PC-9 (cell line): Measurements from ENCODE around the gene GLUD2. TPM values are rescaled to one million over a fixed set of nuclear protein-coding genes. Genes with fewer than 3 reads are reported as not detected.
"Not testable (repeated sequence)": the region's sequence is repeated elsewhere in the genome, so short reads cannot be mapped to it uniquely, and the experiment has no call there.

Source experiments
- BruUV-seq: library from RNA; stranded (reverse); fragments of 400-500 nt; replicated peaks from 2 replicates; lab custom pipeline; 2021; lab: Mats Ljungman, UMichigan
- CTCF ChIA-PET: fragments of 300-600 bp; sonication (Branson Sonifier 250); formaldehyde crosslinking; loops from one replicate; lab custom pipeline; 2022; ENCODE audit warnings: antibody characterized with exemption; lab: Charles Lee
- POLR2A ChIA-PET: fragments of 300-600 bp; sonication (Branson Sonifier 250); formaldehyde crosslinking; loops from one replicate; lab custom pipeline; 2022; ENCODE audit warnings: antibody characterized with exemption; ENCODE audit not compliant: unreplicated experiment; lab: Charles Lee
- DNase-seq, 2 experiments: peaks; one replicate each; pipeline versions ENCODE4 v3.0.0 to v3.0.0-alpha.2; 2015 to 2022; ENCODE audit warnings: mixed read lengths in 1 of 2
- H2AFZ ChIP-seq: fragments of 200-600 bp; sonication (generic); 2 replicates; pipeline ENCODE4 v1.8.1; 2017; ENCODE audit warnings: antibody characterized with exemption
- H3F3A ChIP-seq: fragments of 200-600 bp; sonication (generic); 2 replicates; pipeline ENCODE4 v1.8.1; 2017; ENCODE audit warnings: antibody characterized with exemption, mild to moderate bottlenecking, low read depth; ENCODE audit not compliant: insufficient read depth
- H3K27ac ChIP-seq: fragments of 200-600 bp; sonication (generic); 2 replicates; pipeline ENCODE4 v1.6.1; 2016; ENCODE audit warnings: mixed run types
- H3K27me3 ChIP-seq: fragments of 200-600 bp; sonication (generic); 2 replicates; pipeline ENCODE4 v1.6.1; 2016; ENCODE audit warnings: low read depth, mixed run types; ENCODE audit not compliant: insufficient read depth
- H3K36me3 ChIP-seq: fragments of 200-600 bp; sonication (generic); 2 replicates; pipeline ENCODE4 v1.6.1; 2016; ENCODE audit warnings: low read depth, mixed run types
- H3K4me1 ChIP-seq: fragments of 200-600 bp; sonication (generic); replicated peaks from 2 replicates; pipeline ENCODE4 v1.6.1; 2016; ENCODE audit warnings: mixed run types; ENCODE audit not compliant: insufficient read depth
- H3K4me2 ChIP-seq: fragments of 200-600 bp; sonication (generic); 2 replicates; pipeline ENCODE4 v1.6.1; 2017; ENCODE audit warnings: mixed run types
- H3K4me3 ChIP-seq: fragments of 200-600 bp; sonication (generic); 2 replicates; pipeline ENCODE4 v1.6.1; 2016; ENCODE audit warnings: mixed run types
- H3K79me2 ChIP-seq: fragments of 200-600 bp; sonication (generic); 2 replicates; pipeline ENCODE4 v1.6.1; 2017; ENCODE audit warnings: low read depth, mixed run types
- H3K9me2 ChIP-seq: fragments of 200-600 bp; sonication (generic); 2 replicates; pipeline ENCODE4 v1.8.1; 2017; ENCODE audit warnings: mild to moderate bottlenecking; ENCODE audit not compliant: insufficient read depth
- H3K9me3 ChIP-seq: fragments of 200-600 bp; sonication (generic); 2 replicates; pipeline ENCODE4 v1.8.1; 2016; ENCODE audit warnings: low read depth; ENCODE audit not compliant: insufficient read depth
- H4K20me1 ChIP-seq: fragments of 200-600 bp; sonication (generic); 2 replicates; pipeline ENCODE4 v1.8.1; 2017; ENCODE audit not compliant: insufficient read depth
- EZH2 ChIP-seq: fragments of 200-600 bp; sonication (generic); IDR thresholded peaks from 2 replicates; pipeline ENCODE4 v1.8.0; 2017; ENCODE audit warnings: antibody characterized with exemption, low read depth
- intact Hi-C: fragments of 100-400 bp; cut with micrococcal nuclease; formaldehyde crosslinking; loops from one replicate; pipeline ENCODE4 v1.10.0; 2022; ENCODE audit not compliant: unreplicated experiment
- total RNA-seq: library from RNA; stranded (reverse); gene quantifications from 2 replicates; pipeline ENCODE4 v1.2.3, GENCODE V29; 2021
- TF ChIP-seq, protein P1 (sequence below): fragments of 200-600 bp; sonication (generic); conservative IDR thresholded peaks from 2 replicates; pipeline ENCODE4 v1.6.1; 2017; ENCODE audit warnings: mixed run types, antibody characterized with exemption, mild to moderate bottlenecking, moderate library complexity

GLUD2 gene
- total RNA-seq, 1 experiment from 2014 or later = not detected

DNA sequence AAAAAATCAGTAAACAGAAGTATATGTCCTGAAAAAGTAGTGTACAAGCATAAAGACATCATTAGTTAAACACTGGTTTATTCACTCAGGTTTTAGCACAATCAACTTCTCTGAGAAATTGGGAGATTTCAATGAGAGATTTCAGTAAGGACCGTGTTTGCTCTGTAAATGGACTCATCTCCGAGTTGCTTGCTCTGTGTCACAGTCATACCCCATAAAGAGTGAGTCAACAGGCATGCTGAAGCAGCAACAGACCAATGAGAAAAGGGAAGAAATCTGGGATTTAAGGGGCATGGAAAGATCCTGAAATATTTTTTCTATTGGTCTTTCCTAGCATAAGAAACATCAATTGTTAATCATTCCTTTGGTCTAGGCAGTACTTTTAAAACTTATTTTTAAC, 4.7 kb downstream of the GLUD2 start:
- no peak overlapping the region for H3K27ac ChIP-seq
- no peak overlapping the region for H3K4me3 ChIP-seq
- DNase-seq = no peak
- no peak for TF ChIP-seq EZH2
- TF ChIP-seq, protein P1, sequence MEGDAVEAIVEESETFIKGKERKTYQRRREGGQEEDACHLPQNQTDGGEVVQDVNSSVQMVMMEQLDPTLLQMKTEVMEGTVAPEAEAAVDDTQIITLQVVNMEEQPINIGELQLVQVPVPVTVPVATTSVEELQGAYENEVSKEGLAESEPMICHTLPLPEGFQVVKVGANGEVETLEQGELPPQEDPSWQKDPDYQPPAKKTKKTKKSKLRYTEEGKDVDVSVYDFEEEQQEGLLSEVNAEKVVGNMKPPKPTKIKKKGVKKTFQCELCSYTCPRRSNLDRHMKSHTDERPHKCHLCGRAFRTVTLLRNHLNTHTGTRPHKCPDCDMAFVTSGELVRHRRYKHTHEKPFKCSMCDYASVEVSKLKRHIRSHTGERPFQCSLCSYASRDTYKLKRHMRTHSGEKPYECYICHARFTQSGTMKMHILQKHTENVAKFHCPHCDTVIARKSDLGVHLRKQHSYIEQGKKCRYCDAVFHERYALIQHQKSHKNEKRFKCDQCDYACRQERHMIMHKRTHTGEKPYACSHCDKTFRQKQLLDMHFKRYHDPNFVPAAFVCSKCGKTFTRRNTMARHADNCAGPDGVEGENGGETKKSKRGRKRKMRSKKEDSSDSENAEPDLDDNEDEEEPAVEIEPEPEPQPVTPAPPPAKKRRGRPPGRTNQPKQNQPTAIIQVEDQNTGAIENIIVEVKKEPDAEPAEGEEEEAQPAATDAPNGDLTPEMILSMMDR = no peak
- no peaks in the 10 kb centered on the region for H3F3A ChIP-seq
- H3K27me3 ChIP-seq = no peaks in the 10 kb centered on the region
- no peak overlapping the region for H2AFZ ChIP-seq
- intact Hi-C loops = no loop called here
- CTCF ChIA-PET = no interaction called here
- H3K9me3 ChIP-seq = no peaks in the 10 kb centered on the region
- H4K20me1 ChIP-seq = no peaks in the 10 kb centered on the region
- no peaks in the 10 kb centered on the region for H3K36me3 ChIP-seq
- no peaks in the 10 kb centered on the region for H3K9me2 ChIP-seq
- POLR2A ChIA-PET = no interaction called here
- H3K4me2 ChIP-seq = no peak overlapping the region
- H3K4me1 ChIP-seq = no peaks in the 10 kb centered on the region
- H3K79me2 ChIP-seq = no peaks in the 10 kb centered on the region
- BruUV-seq = no TSS peak

DNA sequence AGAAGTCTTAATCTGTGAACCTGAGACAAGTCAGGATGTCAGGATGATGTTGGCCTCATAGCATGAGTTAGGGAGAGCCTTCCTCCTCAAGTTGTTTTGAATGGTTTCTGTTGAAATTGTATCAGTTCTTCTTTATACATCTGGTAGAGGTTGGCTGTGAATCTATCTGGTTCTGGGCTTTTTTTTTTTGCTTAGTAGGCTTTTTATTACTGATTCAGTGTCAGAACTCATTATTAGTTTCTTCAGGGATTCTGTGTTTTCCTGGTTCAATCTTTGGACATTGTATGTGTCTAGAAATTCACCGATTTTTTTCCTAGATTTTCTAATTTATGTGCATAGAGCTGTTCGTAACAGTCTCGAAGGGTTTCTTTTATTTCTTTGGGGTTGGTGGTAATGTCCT, 14.9 kb downstream of the GLUD2 start:
- no peak for DNase-seq
- no peak overlapping the region for H3K4me3 ChIP-seq
- BruUV-seq = no TSS peak
- no peaks in the 10 kb centered on the region for H4K20me1 ChIP-seq
- H3F3A ChIP-seq = no peaks in the 10 kb centered on the region
- intact Hi-C loops = no loop called here
- no peaks in the 10 kb centered on the region for H3K9me3 ChIP-seq
- H3K4me2 ChIP-seq = no peak overlapping the region
- ChIA-PET POLR2A (no interaction called here), CTCF (no interaction called here)
- no peak overlapping the region for H2AFZ ChIP-seq
- H3K9me2 ChIP-seq = no peaks in the 10 kb centered on the region
- H3K4me1 ChIP-seq = no peaks in the 10 kb centered on the region
- TF ChIP-seq EZH2 = no peak
- no peaks in the 10 kb centered on the region for H3K79me2 ChIP-seq
- H3K27ac ChIP-seq = no peak overlapping the region
- H3K27me3 ChIP-seq = no peaks in the 10 kb centered on the region
- H3K36me3 ChIP-seq = no peaks in the 10 kb centered on the region

DNA sequence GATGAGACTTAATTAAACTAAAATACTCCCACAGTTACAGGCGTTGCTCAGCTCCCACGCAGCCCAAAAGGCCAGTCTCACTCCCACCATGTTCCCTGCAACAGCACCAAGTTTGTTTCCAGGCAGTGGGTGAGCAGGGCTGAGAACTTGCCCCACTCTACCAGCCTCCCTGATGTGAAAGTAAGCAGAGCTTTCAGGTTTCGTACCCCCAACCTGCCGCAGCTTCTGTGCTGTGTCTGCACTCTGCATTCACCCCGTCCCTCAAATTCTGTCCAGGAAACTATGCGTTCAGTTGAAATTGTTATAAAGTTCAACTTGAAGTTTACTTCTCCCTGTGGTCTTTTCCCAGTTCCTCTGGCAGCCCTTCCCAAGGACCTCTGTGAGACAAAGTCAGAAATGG, 17.2 kb downstream of the GLUD2 start:
- no peaks in the 10 kb centered on the region for H4K20me1 ChIP-seq
- ChIA-PET CTCF (no interaction called here), POLR2A (no interaction called here)
- no peaks in the 10 kb centered on the region for H3K9me2 ChIP-seq
- H2AFZ ChIP-seq = no peak overlapping the region
- no peak overlapping the region for H3K4me3 ChIP-seq
- no peaks in the 10 kb centered on the region for H3F3A ChIP-seq
- H3K9me3 ChIP-seq = no peaks in the 10 kb centered on the region
- H3K79me2 ChIP-seq = no peaks in the 10 kb centered on the region
- H3K4me2 ChIP-seq = no peak overlapping the region
- BruUV-seq = no TSS peak
- TF ChIP-seq, protein P1 = no peak
- TF ChIP-seq EZH2 = no peak
- no peaks in the 10 kb centered on the region for H3K27me3 ChIP-seq
- no peak overlapping the region for H3K27ac ChIP-seq
- no peaks in the 10 kb centered on the region for H3K4me1 ChIP-seq
- intact Hi-C loops = no loop called here
- no peaks in the 10 kb centered on the region for H3K36me3 ChIP-seq
- no peak for DNase-seq

DNA sequence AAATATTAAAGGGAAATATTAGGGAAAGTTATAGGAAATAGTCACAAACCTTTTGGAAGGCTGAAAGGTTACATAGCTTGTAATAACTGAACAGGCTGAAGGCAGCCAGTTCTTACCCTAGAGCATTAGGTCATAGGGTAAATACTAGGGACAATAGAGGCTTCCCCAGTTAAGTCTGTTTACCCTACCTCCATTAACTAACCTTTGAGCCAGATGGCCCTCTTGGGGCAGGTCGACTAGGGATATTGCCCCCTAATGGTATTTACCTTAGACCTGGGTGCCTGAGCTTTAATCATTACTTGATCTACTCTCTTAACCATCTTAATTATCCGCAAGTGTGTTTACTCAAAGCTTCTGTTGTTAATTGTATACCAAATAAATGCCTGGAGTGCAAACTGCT, 36.8 kb downstream of the GLUD2 start:
- H4K20me1 ChIP-seq, intact Hi-C loops, H3K4me3 ChIP-seq, H3F3A ChIP-seq, H2AFZ ChIP-seq, H3K9me3 ChIP-seq, H3K9me2 ChIP-seq, DNase-seq, BruUV-seq, CTCF ChIA-PET, H3K79me2 ChIP-seq, H3K4me2 ChIP-seq, H3K27ac ChIP-seq, POLR2A ChIA-PET, H3K27me3 ChIP-seq, H3K36me3 ChIP-seq, H3K4me1 ChIP-seq: not testable (repeated sequence)
